Duodenal mucosa (tissue), 2 donors: Measurements from ENCODE around the gene CPNE8.
"Not testable (repeated sequence)": the region's sequence is repeated elsewhere in the genome, so short reads cannot be mapped to it uniquely, and the experiment has no call there.

Experiments
- H3K27ac ChIP-seq: one replicate; pipeline ENCODE4 v1.7.0; 2013; ENCODE audit warnings: low read depth, low read length
- H3K27me3 ChIP-seq, 2 donors: one replicate each; pipeline ENCODE4 v1.7.0; 2013; ENCODE audit warnings: low read length in 2 of 2, control low read depth in 1 of 2; ENCODE audit not compliant: insufficient read depth in 2 of 2, control insufficient read depth in 1 of 2
- H3K36me3 ChIP-seq, 2 donors: one replicate each; pipeline ENCODE4 v1.7.0; 2013; ENCODE audit warnings: low read length in 2 of 2, control low read depth in 1 of 2; ENCODE audit not compliant: insufficient read depth in 2 of 2, control insufficient read depth in 1 of 2
- H3K4me1 ChIP-seq, 2 donors: one replicate each; pipeline ENCODE4 v1.7.0; 2013; ENCODE audit warnings: low read length in 2 of 2, control low read depth in 1 of 2; ENCODE audit not compliant: insufficient read depth in 2 of 2, control insufficient read depth in 1 of 2
- H3K4me3 ChIP-seq, 2 donors: one replicate each; pipeline ENCODE4 v1.7.0; 2013; ENCODE audit warnings: low read length in 2 of 2, low read depth in 1 of 2
- H3K9ac ChIP-seq, 2 donors: one replicate each; pipeline ENCODE4 v1.7.0; 2013; ENCODE audit warnings: low read length in 2 of 2, low read depth in 1 of 2
- H3K9me3 ChIP-seq, 2 donors: one replicate each; pipeline ENCODE4 v1.7.0; 2013; ENCODE audit warnings: low read length in 2 of 2, control low read depth in 1 of 2; ENCODE audit not compliant: control insufficient read depth in 1 of 2

CPNE8 gene

DNA sequence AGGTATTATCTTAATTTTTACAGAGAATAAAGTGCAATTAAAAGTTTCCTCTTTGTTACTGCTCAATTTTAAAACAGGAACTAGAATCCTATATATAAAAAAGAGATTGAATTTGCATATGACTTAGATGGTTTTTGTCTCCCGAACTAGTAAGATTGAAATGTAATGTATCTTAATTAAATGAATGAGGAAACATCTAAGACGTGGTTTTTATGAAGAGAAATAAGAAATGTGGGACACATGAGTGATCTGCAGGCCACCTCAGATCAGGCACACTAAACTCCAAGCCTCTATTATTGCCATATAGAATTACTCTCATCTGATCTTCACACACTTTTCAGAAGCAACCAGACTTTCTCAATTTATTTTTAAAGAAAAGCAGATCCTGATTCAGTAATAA, 158.6 kb downstream of the CPNE8 start:
- H3K4me3 ChIP-seq: no peak overlapping the region
- H3K4me1 ChIP-seq: no peaks in the 10 kb centered on the region
- H3K9me3 ChIP-seq: peaks cover 0 to 12% of the 10 kb centered on the region in 2 donors
- no peak overlapping the region for H3K9ac ChIP-seq
- H3K27ac ChIP-seq: no peak overlapping the region
- no peaks in the 10 kb centered on the region for H3K27me3 ChIP-seq
- H3K36me3 ChIP-seq: no peaks in the 10 kb centered on the region

DNA sequence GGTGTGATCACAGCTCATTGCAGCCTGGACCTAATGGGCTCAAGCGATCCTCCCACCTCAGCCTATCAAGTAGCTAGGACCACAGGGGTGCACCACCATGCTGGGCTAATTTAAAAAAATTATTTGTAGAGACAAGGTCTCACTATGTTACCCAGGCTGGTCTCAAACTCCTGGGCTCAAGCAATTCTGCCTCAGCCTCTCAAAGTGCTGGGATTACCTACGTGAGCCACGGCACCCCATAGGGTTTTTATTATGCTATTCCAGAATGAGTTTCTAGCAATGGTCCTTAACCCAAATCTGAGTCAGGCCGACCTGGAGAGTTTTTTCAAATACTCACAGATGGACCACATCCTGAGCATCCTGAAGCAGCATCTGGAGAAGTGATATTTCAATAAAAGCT, 159.8 kb downstream of the CPNE8 start:
- Histone ChIP-seq H3K9ac (no peak overlapping the region), H3K36me3 (no peaks in the 10 kb centered on the region), H3K4me1 (no peaks in the 10 kb centered on the region), H3K4me3 (no peak overlapping the region), H3K9me3 (peaks cover 0 to 12% of the 10 kb centered on the region in 2 donors), H3K27me3 (no peaks in the 10 kb centered on the region), H3K27ac (no peak overlapping the region)

DNA sequence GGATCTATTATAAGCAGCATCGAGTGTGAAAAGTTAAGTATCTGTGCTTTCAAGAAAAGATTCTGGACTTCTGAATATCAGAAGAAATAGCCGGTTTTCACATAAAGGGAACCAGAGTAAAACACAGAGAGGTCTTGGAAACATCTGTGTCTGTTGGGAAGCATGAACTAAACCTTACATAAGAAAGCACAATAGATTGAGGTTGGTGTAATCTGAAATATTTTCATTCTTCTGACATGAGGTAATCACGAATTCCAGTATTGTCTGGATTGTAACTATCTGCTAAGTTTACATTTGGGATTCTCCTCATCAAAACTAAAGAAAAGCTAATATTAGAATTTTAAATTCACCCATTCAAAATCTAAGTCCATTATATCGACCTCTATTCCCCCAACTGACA, 161.3 kb downstream of the CPNE8 start:
- H3K4me3 ChIP-seq: no peak overlapping the region
- peaks cover 0 to 6% of the 10 kb centered on the region in 2 donors for H3K9me3 ChIP-seq
- H3K4me1 ChIP-seq: no peaks in the 10 kb centered on the region
- H3K27ac ChIP-seq: no peak overlapping the region
- no peak overlapping the region for H3K9ac ChIP-seq
- H3K27me3 ChIP-seq: no peaks in the 10 kb centered on the region
- no peaks in the 10 kb centered on the region for H3K36me3 ChIP-seq

DNA sequence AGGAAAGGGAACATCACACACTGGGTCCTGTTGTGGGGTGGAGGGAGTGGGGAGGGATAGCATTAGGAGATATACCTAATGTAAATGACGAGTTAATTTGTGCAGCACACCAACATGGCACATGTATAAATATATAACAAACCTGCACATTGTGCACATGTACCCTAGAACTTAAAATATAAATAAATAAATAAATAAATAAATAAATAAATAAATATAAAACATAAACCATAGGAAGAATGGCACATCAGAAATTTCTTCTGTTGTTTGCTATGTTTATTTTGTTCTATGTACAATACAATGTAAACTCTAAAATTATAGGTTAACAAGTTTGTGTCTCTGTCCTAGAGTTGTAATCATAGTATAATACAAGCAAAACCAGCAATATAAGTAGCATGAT, 162.9 kb downstream of the CPNE8 start:
- not testable (repeated sequence) for H3K4me1 ChIP-seq, H3K36me3 ChIP-seq, H3K4me3 ChIP-seq, H3K9me3 ChIP-seq, H3K27me3 ChIP-seq, H3K27ac ChIP-seq, H3K9ac ChIP-seq

DNA sequence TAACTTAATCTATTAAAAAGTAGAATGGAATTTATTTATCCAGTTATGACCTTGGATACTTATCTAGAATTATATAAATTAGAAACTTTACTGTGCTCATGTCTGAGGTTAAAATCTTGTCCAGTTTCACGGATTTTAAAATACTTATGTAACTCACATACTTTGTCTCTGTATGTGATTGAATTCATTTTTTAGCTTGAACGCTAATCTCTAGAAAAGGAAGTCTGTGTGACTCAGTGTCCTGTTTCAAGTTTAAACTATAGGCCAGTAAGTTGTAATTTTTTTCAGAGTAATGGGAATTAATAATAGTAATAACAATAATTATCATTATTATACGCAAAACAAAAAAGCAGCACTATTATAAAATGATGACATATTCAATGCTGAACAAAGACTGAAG, 168.6 kb downstream of the CPNE8 start:
- Histone ChIP-seq H3K4me1 (no peaks in the 10 kb centered on the region), H3K9me3 (no peaks in the 10 kb centered on the region), H3K27ac (no peak overlapping the region), H3K36me3 (no peaks in the 10 kb centered on the region), H3K27me3 (no peaks in the 10 kb centered on the region), H3K9ac (no peak overlapping the region), H3K4me3 (no peak overlapping the region)

DNA sequence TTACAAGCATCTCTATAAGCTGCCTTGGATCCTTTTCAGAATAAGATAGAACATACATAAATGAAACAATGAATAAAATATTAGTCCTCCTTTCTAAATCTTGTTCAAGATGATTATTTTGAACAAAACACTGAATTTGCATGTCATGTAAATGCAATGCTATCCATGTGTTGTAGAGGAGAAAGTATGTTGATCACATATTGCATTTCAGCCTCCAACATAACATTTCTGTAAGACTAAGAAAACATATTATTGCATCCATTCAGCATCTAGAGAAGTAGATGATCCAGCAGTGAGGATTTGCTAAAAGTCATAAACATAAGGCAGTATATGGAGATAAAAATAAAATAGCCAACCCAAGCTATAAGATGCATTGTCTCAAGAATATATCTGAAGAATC, 172.6 kb downstream of the CPNE8 start:
- H3K36me3 ChIP-seq: no peaks in the 10 kb centered on the region

DNA sequence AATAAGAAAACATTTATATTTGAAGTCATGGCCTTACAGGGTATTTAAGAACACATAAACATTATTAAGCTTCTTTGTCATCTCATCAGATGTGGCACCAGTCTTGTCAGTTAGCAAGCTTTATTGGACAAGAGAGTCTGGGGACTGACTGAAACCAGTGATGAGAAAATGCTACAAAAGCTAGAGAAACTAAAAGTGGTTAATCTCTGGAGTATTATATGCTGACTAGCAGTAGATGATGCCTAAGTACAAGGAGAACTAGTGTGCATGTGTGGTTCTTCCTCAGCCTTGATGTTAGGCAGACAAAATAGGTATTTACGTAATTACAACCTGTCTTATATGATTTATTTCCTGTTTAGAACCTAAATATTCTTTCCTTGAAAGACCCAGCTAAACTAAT, 176.5 kb downstream of the CPNE8 start:
- Histone ChIP-seq H3K9ac (no peak overlapping the region), H3K4me1 (no peaks in the 10 kb centered on the region), H3K36me3 (no peaks in the 10 kb centered on the region), H3K4me3 (no peak overlapping the region), H3K27me3 (no peaks in the 10 kb centered on the region), H3K9me3 (peaks cover 0 to 4% of the 10 kb centered on the region in 2 donors), H3K27ac (no peak overlapping the region)

More for the DNA sequence above, 172.6 kb downstream of the CPNE8 start:
- peaks cover 0 to under 1% of the 10 kb centered on the region in 2 donors for H3K9me3 ChIP-seq
- no peaks in the 10 kb centered on the region for H3K27me3 ChIP-seq
- H3K27ac ChIP-seq: no peak overlapping the region
- H3K4me1 ChIP-seq: no peaks in the 10 kb centered on the region
- H3K9ac ChIP-seq: no peak overlapping the region
- no peak overlapping the region for H3K4me3 ChIP-seq

DNA sequence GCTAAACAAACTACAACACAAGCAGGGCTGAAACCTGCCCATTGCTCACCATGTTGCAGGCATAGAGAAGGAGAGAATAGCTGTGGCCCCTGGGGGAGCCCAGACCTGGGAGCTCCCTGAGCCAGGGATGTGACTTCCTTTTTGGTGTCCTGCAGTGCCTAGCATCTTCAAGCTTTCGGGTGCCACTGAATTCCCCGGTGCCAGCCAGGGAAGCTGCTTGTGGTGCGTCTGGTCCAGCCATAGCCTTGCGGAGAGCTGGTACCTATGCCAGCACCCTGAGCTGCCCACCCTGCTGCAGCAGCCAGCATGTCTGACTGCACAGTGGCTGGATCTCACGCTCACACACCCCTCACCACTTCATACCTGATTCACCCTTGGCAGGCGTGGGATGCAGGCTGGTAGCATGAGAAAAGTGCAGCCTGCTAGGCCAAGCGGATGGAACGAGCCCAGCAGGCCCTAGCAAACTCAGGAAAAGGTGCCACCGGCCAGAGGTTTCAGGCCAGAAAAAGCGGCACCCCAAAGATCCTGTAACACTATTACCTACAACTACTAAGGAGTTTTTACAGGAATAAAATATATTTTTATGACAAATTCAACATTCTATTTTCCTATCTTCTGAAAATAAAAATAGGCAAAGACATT, 183.7 kb downstream of the CPNE8 start:
- Histone ChIP-seq H3K9ac (no peak overlapping the region), H3K4me3 (no peak overlapping the region), H3K27ac (no peak overlapping the region), H3K4me1 (no peaks in the 10 kb centered on the region), H3K9me3 (peaks cover 0 to 11% of the 10 kb centered on the region in 2 donors), H3K27me3 (no peaks in the 10 kb centered on the region), H3K36me3 (peaks cover 0 to 3% of the 10 kb centered on the region in 2 donors)

DNA sequence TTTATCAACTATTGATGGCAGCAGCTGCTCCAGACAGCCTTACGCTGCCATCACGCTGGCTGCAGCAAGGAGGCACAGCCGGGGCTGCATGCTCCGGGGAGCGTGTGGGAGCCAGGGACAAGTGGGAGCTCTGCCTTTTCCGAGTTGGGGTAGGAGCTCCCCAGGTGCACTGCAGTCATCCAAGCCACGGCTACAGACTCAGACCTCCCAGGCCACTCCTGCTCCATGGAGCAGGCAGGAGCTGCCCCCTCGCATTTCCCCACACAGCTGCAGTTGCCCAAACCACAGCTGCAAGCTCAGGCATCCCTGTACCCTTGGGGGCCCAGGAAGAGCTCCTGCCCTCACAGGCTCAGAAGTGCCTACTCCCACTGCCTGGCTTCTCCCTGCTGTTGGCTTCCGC, 184.7 kb downstream of the CPNE8 start:
- H3K9ac ChIP-seq: no peak overlapping the region
- H3K27ac ChIP-seq: no peak overlapping the region
- H3K27me3 ChIP-seq: no peaks in the 10 kb centered on the region
- peaks cover 0 to 11% of the 10 kb centered on the region in 2 donors for H3K9me3 ChIP-seq
- no peak overlapping the region for H3K4me3 ChIP-seq
- peaks cover 0 to 3% of the 10 kb centered on the region in 2 donors for H3K36me3 ChIP-seq
- H3K4me1 ChIP-seq: no peaks in the 10 kb centered on the region

DNA sequence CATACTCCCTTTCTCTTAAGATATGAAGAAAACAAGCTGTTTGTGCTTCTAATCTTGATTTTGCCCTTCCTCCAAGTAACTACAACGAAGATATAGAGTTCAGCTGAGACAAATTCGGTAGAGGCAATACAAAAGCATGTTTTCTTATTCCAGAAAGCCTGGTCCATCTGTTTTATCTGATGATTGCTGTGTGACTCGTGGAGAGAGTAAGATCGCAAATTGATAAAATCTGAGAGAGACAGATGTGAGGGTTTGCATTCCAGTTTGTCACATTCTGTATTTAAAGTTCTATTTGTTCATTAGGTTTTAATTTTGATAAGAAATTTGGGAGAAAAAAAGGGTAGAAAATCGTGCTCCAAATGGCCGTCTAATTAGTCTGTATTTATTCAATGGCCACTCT, 192.1 kb downstream of the CPNE8 start:
- H3K27ac ChIP-seq: no peak overlapping the region
- H3K27me3 ChIP-seq: no peaks in the 10 kb centered on the region
- H3K9ac ChIP-seq: no peak overlapping the region
- H3K4me3 ChIP-seq: no peak overlapping the region
- H3K36me3 ChIP-seq: no peaks in the 10 kb centered on the region
- peaks cover 5 to 18% of the 10 kb centered on the region in 2 donors for H3K9me3 ChIP-seq
- no peaks in the 10 kb centered on the region for H3K4me1 ChIP-seq

DNA sequence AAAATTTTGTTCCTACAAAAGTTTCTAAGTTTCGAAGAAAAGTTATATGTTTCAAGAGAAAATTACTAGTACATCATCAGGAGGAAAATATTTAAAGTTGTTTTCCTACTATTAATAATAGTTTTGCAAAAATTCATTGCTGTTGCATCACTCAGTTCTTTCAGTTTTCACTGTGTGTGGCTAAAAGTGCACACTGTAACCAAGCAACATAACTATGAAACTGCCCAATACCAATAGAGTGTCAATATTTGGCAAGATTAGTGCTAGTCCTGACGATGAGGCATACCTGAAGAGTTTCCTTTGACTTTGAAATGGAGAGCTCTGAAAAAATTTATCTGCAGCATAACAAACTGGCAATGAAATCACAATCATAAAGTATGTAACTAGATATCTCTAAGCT, 194.3 kb downstream of the CPNE8 start:
- Histone ChIP-seq H3K27me3 (no peaks in the 10 kb centered on the region), H3K9ac (no peak overlapping the region), H3K36me3 (no peaks in the 10 kb centered on the region), H3K4me1 (no peaks in the 10 kb centered on the region), H3K9me3 (peaks cover 5 to 18% of the 10 kb centered on the region in 2 donors), H3K27ac (no peak overlapping the region), H3K4me3 (no peak overlapping the region)
